Adrenal gland (tissue), 12 donors: Measurements from ENCODE around the gene BANF2. TPM values are rescaled to one million over a fixed set of nuclear protein-coding genes. Genes with fewer than 3 reads are reported as not detected.

Experiments
- DNase-seq, 7 donors: peaks; one replicate each; pipeline ENCODE4 v3.0.0-alpha.2; 2019 to 2020
- H3K27ac ChIP-seq, 5 donors: fragments of 200-600 bp; sonication (generic) in 4 of 5; 1 replicate in 3 of 5; 2 replicates in 2 of 5; pipeline versions ENCODE4 v1.5.1 to v1.8.0; 2016 to 2020; ENCODE audit warnings: mild to moderate bottlenecking in 1 of 5
- H3K27me3 ChIP-seq: fragments of 200-600 bp; 2 replicates; pipeline ENCODE4 v1.8.0; 2021
- H3K36me3 ChIP-seq, 2 donors: fragments of 200-600 bp; replicated peaks in 1 of 2; 1 replicate in 1 of 2; 2 replicates in 1 of 2; pipeline versions ENCODE4 v1.5.1 to v1.8.0; 2018 to 2022
- H3K4me1 ChIP-seq, 2 donors: fragments of 200-600 bp; replicated peaks in 1 of 2; 1 replicate in 1 of 2; 2 replicates in 1 of 2; pipeline versions ENCODE4 v1.5.1 to v1.8.0; 2018 to 2021
- H3K4me3 ChIP-seq, 4 donors: fragments of 200-600 bp; sonication (generic) in 3 of 4; one replicate each; pipeline ENCODE4 v1.5.1; 2016 to 2018
- H3K9me3 ChIP-seq, 3 donors: fragments of 200-600 bp; sonication (generic) in 1 of 3; replicated peaks in 1 of 3; 1 replicate in 2 of 3; 2 replicates in 1 of 3; pipeline versions ENCODE4 v1.5.1 to v1.8.0; 2016 to 2021
- POLR2A ChIP-seq, 2 donors: fragments of 450-650 bp; IDR thresholded peaks; one replicate each; pipeline ENCODE4 v1.6.1; 2017; ENCODE audit warnings: antibody characterized with exemption in 2 of 2, mild to moderate bottlenecking in 2 of 2, moderate library complexity in 1 of 2
- WGBS, 4 donors: extraction: QIAGEN DNeasy Blood & Tissue Kit in 2 of 4; methylation state at CpG; one replicate each; pipeline versions ENCODE4 v1.1.5 to v1.1.7; 2013 to 2017; 5-methylcytosine and 5-hydroxymethylcytosine counted together
- intact Hi-C, 2 donors: fragments of 100-400 bp; cut with DNase I; formaldehyde crosslinking; loops; one replicate each; pipeline versions ENCODE4 v1.14.1 to v1.15.0; 2022 to 2023
- polyA plus RNA-seq, 3 donors: library from polyadenylated mRNA; stranded (reverse); fragments of 200-250 nt in 2 of 3; fragments of 350-450 nt in 1 of 3; fragmentation: Illumina TruSeq in 1 of 3; extraction: RNeasy Lipid Tissue Mini Kit (QIAGEN cat#74804) in 1 of 3; gene quantifications; one replicate each; pipeline ENCODE4 v1.2.3, GENCODE V29; 2013 to 2014
- total RNA-seq, 9 donors: library from RNA; depleted of rRNA in 4 of 9; stranded (reverse); fragments of >200 nt in 4 of 9; fragments of 120-200 nt in 1 of 9; fragmentation: NEBNext Ultra II Directional in 1 of 9; extraction: Animal tissue kit (Norgen Biotek cat#: 25700) in 1 of 9; gene quantifications; one replicate each; pipeline versions ENCODE4 v1.1.0 to v1.2.4, GENCODE V29; 2013 to 2023
- TF ChIP-seq, protein P1 (sequence below), 6 experiments: fragments of 450-650 bp in 4 of 6; fragments of 200-600 bp in 2 of 6; sonication (generic) in 1 of 6; IDR thresholded peaks; 1 replicate in 5 of 6; 2 replicates in 1 of 6; pipeline versions ENCODE4 v1.5.1 to v1.8.0; 2016 to 2021; ENCODE audit warnings: antibody characterized with exemption in 6 of 6, mild to moderate bottlenecking in 2 of 6, moderate library complexity in 1 of 6
- donor health status: healthy with polysubstance abuse.
- donor health status: Bipolar disorder and iron deficiency.
- donor health status: DM: yes; HTN: yes; CAD: no.
- donor health status: DM: no; HTN: no; CAD: no.
- donor health status: DM: no; HTN: no; CAD: no.
- donor health status: DM: yes; HTN: yes; CAD: no.

The BANF2 gene
- total and polyA plus RNA-seq, 12 donors, result not detected

DNA sequence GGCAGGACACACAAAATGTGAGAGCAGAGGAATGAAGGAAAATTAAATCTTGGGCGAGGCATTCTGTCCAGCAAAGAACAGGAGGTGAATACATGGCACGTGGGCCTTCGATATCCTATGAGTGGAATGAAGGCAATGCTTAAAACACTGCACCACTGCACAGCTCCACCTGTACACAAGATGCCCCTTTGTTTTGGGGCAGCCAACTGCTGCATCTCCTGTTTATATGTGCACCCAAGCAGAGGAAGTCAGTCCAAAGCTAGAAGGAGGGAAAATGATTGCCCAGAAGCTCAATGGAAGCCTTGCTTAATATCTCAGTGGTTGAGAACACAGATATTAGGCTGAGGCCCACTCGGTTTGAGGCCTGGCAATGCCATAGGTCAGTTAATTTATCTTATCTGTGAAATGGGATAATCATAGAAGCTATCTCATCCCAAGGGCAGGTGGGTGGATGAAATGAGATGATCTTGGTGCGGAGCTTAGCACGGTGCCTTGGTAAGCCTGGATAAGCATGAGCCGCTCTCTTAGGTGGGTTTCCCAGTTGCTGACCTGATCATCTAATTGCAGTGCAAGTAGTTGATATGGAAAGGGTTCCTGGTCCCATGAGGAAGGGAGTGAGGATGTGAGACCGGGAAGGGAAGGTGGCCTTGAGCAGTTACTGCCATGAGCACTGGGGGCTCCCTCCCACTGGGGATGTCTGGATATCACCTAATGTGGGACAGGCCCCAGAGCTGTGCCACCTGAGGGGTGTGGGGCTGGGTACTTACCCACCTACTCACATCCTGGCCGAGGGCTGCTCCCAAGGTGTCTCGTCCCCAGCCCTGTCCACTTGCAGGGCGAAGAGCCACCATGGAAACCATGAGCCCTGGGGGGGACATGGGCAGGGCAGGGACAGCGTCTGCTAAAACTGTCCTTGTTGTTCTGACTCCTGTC, 9.9 kb downstream of the BANF2 start:
- no peak overlapping the region for H3K27ac ChIP-seq
- no peaks in the 10 kb centered on the region for H3K9me3 ChIP-seq
- no peak for DNase-seq
- H3K27me3 ChIP-seq, result no peaks in the 10 kb centered on the region
- no peaks in the 10 kb centered on the region for H3K36me3 ChIP-seq
- 87 to 91% (median 88%) methylated on average over 7 to 12 of the region's 12 CpGs for WGBS, 4 donors
- no peaks in the 10 kb centered on the region for H3K4me1 ChIP-seq
- H3K4me3 ChIP-seq, result no peak overlapping the region
- intact Hi-C loops, result no loop called here
- TF ChIP-seq, protein P1, sequence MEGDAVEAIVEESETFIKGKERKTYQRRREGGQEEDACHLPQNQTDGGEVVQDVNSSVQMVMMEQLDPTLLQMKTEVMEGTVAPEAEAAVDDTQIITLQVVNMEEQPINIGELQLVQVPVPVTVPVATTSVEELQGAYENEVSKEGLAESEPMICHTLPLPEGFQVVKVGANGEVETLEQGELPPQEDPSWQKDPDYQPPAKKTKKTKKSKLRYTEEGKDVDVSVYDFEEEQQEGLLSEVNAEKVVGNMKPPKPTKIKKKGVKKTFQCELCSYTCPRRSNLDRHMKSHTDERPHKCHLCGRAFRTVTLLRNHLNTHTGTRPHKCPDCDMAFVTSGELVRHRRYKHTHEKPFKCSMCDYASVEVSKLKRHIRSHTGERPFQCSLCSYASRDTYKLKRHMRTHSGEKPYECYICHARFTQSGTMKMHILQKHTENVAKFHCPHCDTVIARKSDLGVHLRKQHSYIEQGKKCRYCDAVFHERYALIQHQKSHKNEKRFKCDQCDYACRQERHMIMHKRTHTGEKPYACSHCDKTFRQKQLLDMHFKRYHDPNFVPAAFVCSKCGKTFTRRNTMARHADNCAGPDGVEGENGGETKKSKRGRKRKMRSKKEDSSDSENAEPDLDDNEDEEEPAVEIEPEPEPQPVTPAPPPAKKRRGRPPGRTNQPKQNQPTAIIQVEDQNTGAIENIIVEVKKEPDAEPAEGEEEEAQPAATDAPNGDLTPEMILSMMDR (IDR thresholded peaks at IDR 0.05), result no peak
- TF ChIP-seq POLR2A (IDR thresholded peaks at IDR 0.05), result no peak

DNA sequence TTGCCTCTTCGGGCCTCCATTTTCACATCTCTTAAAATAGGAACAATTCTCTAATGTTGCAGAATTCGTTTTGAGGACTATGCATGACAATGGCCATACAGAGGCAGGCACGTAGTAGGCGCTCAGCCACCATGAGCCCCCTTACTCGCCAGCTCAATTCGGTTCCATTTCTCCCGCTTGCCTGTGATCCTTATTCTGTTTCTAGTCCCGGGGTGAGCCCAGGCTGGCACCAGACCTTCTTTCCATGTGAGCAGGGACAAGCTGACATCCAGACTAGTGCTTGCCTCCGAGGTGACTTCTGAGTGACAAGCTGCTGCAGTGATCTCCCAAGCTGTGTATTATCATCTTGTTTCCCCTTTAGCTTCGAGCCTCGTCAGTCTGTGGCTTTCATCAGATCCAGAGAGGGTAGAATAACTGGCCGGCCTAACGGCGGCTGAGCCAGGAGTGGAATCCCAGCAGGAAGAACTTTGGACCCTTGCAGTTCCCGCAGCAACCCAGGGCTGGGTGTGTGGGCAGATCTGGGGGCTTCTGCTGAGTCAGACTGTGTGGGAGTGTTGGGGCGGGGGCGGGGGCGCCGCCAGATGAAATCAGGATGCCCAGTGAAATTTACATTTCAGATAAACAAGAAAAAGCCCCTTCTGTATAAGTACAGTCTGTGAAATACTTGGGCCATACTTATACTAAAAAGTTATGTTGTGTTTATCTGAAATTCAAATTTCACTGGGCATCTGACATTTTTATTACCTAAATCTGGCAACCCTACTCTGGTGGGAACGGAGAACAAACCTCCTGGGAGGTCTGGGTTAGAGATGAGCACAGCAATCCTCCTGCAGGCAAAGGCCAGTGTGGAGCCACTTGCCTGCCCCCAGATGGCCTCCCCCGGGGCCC, 10.9 kb downstream of the BANF2 start:
- TF ChIP-seq, protein P1 (IDR thresholded peaks at IDR 0.05), result no peak
- TF ChIP-seq POLR2A (IDR thresholded peaks at IDR 0.05), result no peak
- no peaks in the 10 kb centered on the region for H3K36me3 ChIP-seq
- DNase-seq, result no peak
- H3K9me3 ChIP-seq, result no peaks in the 10 kb centered on the region
- no peak overlapping the region for H3K27ac ChIP-seq
- H3K4me1 ChIP-seq, result no peaks in the 10 kb centered on the region
- no peaks in the 10 kb centered on the region for H3K27me3 ChIP-seq
- H3K4me3 ChIP-seq, result no peak overlapping the region
- WGBS, 4 donors, result 74 to 80% (median 77%) methylated on average over 18 to 21 of the region's 21 CpGs
- intact Hi-C loops, result no loop called here

GRCh38 chr20:17711267-17711627, 11.5 kb downstream of the BANF2 start:
- Histone ChIP-seq H3K4me3 (no peak overlapping the region), H3K36me3 (no peaks in the 10 kb centered on the region), H3K4me1 (no peaks in the 10 kb centered on the region), H3K9me3 (no peaks in the 10 kb centered on the region), H3K27me3 (no peaks in the 10 kb centered on the region), H3K27ac (no peak overlapping the region)
- intact Hi-C loops, result no loop called here
- TF ChIP-seq, protein P1 (IDR thresholded peaks at IDR 0.05), result no peak
- TF ChIP-seq POLR2A (IDR thresholded peaks at IDR 0.05), result no peak
- DNase-seq, result no peak
- 89 to 95% (median 93%) methylated on average over 5 of the region's 5 CpGs for whole genome bisulfite sequencing, 4 donors

DNA sequence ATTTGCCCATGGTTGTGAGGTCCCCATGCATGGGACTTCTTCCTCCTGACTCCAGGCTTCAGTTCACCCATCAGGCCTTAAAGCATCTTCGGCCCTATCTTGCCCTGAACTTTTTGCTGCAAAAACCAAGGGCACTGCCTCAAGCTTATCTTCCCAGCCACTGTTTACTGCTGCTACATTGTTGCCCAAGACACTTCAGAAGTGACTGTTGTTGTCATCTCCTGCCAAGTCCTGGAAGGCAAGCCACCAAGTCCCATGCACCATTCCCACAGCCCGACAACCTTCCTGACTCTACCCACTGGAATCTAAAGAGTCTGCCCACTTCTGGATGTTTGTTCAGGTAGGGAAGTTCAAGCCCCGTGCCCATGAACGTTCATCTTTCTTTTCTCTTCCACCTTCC, 12.4 kb downstream of the BANF2 start:
- Histone ChIP-seq H3K27ac (no peak overlapping the region), H3K9me3 (no peaks in the 10 kb centered on the region), H3K4me3 (no peak overlapping the region), H3K4me1 (no peaks in the 10 kb centered on the region), H3K36me3 (no peaks in the 10 kb centered on the region), H3K27me3 (no peaks in the 10 kb centered on the region)
- 82 to 90% (median 84%) methylated on average over 4 of the region's 4 CpGs for WGBS, 4 donors
- intact Hi-C loops, result no loop called here
- no peak for DNase-seq
- TF ChIP-seq, protein P1 (IDR thresholded peaks at IDR 0.05), result no peak
- no peak for TF ChIP-seq POLR2A (IDR thresholded peaks at IDR 0.05)
